H9 (cell line): ENCODE measurements around the gene USP35. TPM values are rescaled to one million over a fixed set of nuclear protein-coding genes. Genes with fewer than 3 reads are reported as not detected.
A peak's percentile ranks its signal among the peaks of the same experiment; 100 is the strongest.

Experiments
- DNase-seq: peaks from one replicate; pipeline ENCODE4 v3.0.0-alpha.2; 2017
- H2AFZ ChIP-seq: one replicate; pipeline ENCODE4 v1.6.1; 2013; ENCODE audit warnings: mild to moderate bottlenecking, low read length, control low read depth, moderate library complexity
- H2AK5ac ChIP-seq: 2 replicates; pipeline ENCODE4 v1.6.1; 2013; ENCODE audit warnings: low read length, control low read depth, mixed read lengths; ENCODE audit not compliant: insufficient read length
- H2BK120ac ChIP-seq: one replicate; pipeline ENCODE4 v1.6.1; 2013; ENCODE audit warnings: low read depth, mild to moderate bottlenecking, low read length, control low read depth, inconsistent platforms; ENCODE audit not compliant: poor library complexity, severe bottlenecking
- H2BK12ac ChIP-seq: 2 replicates; pipeline ENCODE4 v1.6.1; 2013; ENCODE audit warnings: low read length, control low read depth, mixed read lengths, low read depth; ENCODE audit not compliant: insufficient read length
- H2BK15ac ChIP-seq: 2 replicates; pipeline ENCODE4 v1.6.1; 2013; ENCODE audit warnings: low read depth, low read length, control low read depth
- H2BK20ac ChIP-seq: one replicate; pipeline ENCODE4 v1.6.1; 2013; ENCODE audit warnings: low read depth, mild to moderate bottlenecking, low read length, control low read depth, inconsistent platforms; ENCODE audit not compliant: poor library complexity, severe bottlenecking
- H2BK5ac ChIP-seq: 2 replicates; pipeline ENCODE4 v1.6.1; 2013; ENCODE audit warnings: low read length, control low read depth, mixed read lengths; ENCODE audit not compliant: insufficient read length
- H3K14ac ChIP-seq: 2 replicates; pipeline ENCODE4 v1.6.1; 2013; ENCODE audit warnings: low read length, control low read depth; ENCODE audit not compliant: insufficient read depth
- H3K18ac ChIP-seq: 2 replicates; pipeline ENCODE4 v1.6.1; 2013; ENCODE audit warnings: low read depth, mild to moderate bottlenecking, mixed read lengths, low read length, control low read depth; ENCODE audit not compliant: insufficient read length
- H3K23ac ChIP-seq: 2 replicates; pipeline ENCODE4 v1.6.1; 2013; ENCODE audit warnings: low read length, control low read depth, mixed read lengths, low read depth; ENCODE audit not compliant: insufficient read length
- H3K23me2 ChIP-seq: 2 replicates; pipeline ENCODE4 v1.6.1; 2013; ENCODE audit warnings: low read depth, mild to moderate bottlenecking, mixed read lengths, low read length, control low read depth; ENCODE audit not compliant: insufficient read length, poor library complexity, severe bottlenecking
- H3K27ac ChIP-seq: 2 replicates; pipeline ENCODE4 v1.5.1; 2013; ENCODE audit warnings: low read length, control low read depth, mixed read lengths, low read depth; ENCODE audit not compliant: insufficient read length
- H3K27me3 ChIP-seq: 2 replicates; pipeline ENCODE4 v1.6.1; 2013; ENCODE audit warnings: low read length, control low read depth, inconsistent platforms; ENCODE audit not compliant: insufficient read depth
- H3K4ac ChIP-seq: 2 replicates; pipeline ENCODE4 v1.6.1; 2013; ENCODE audit warnings: low read depth, mild to moderate bottlenecking, control low read depth, inconsistent platforms, low read length, moderate library complexity
- H3K4me1 ChIP-seq: 2 replicates; pipeline ENCODE4 v1.6.1; 2013; ENCODE audit warnings: low read length, control low read depth, inconsistent platforms; ENCODE audit not compliant: insufficient read depth
- H3K4me2 ChIP-seq: 2 replicates; pipeline ENCODE4 v1.6.1; 2013; ENCODE audit warnings: low read length, control low read depth, mixed read lengths; ENCODE audit not compliant: insufficient read length, insufficient read depth
- H3K56ac ChIP-seq: 2 replicates; pipeline ENCODE4 v1.6.1; 2013; ENCODE audit warnings: low read depth, mild to moderate bottlenecking, mixed read lengths, low read length, control low read depth; ENCODE audit not compliant: insufficient read length
- H3K79me1 ChIP-seq: 2 replicates; pipeline ENCODE4 v1.6.1; 2013; ENCODE audit warnings: low read depth, mild to moderate bottlenecking, moderate library complexity, low read length, control low read depth, inconsistent platforms; ENCODE audit not compliant: insufficient read depth, poor library complexity, severe bottlenecking
- H3K79me2 ChIP-seq: 2 replicates; pipeline ENCODE4 v1.6.1; 2013; ENCODE audit warnings: low read length, control low read depth, inconsistent platforms; ENCODE audit not compliant: insufficient read depth
- H3K9ac ChIP-seq: 2 replicates; pipeline ENCODE4 v1.6.1; 2013; ENCODE audit warnings: low read length, control low read depth, mixed read lengths; ENCODE audit not compliant: insufficient read length; ENCODE audit errors: extremely low read depth
- H3K9me3 ChIP-seq: one replicate; pipeline ENCODE4 v1.6.1; 2013; ENCODE audit warnings: low read depth, low read length, inconsistent platforms; ENCODE audit not compliant: control insufficient read depth
- H3T11ph ChIP-seq: one replicate; pipeline ENCODE4 v1.6.1; 2013; ENCODE audit warnings: mild to moderate bottlenecking, low read length, control low read depth, inconsistent platforms
- H4K20me1 ChIP-seq: one replicate; pipeline ENCODE4 v1.6.1; 2013; ENCODE audit not compliant: control insufficient read depth, insufficient read length, insufficient read depth
- H4K5ac ChIP-seq: 2 replicates; pipeline ENCODE4 v1.6.1; 2013; ENCODE audit warnings: low read depth, mild to moderate bottlenecking, mixed read lengths, low read length, control low read depth; ENCODE audit not compliant: insufficient read length
- H4K8ac ChIP-seq: replicated peaks from 2 replicates; pipeline ENCODE4 v1.6.1; 2013; ENCODE audit warnings: low read length, control low read depth, mixed read lengths, low read depth; ENCODE audit not compliant: insufficient read length
- H4K91ac ChIP-seq: 2 replicates; pipeline ENCODE4 v1.6.1; 2013; ENCODE audit warnings: low read depth, mild to moderate bottlenecking, moderate library complexity, mixed read lengths, low read length, control low read depth; ENCODE audit not compliant: insufficient read length
- H3K27ac Mint-ChIP-seq, 3 experiments: 2 replicates in 2 of 3; 3 replicates in 1 of 3; pipeline ENCODE4 v1.8.0; 2020 to 2021; ENCODE audit warnings: mixed read lengths in 3 of 3, mild to moderate bottlenecking in 1 of 3, moderate library complexity in 1 of 3
- H3K27me3 Mint-ChIP-seq: 2 replicates; pipeline ENCODE4 v1.8.0; 2021; ENCODE audit warnings: low read depth, mild to moderate bottlenecking, moderate library complexity, mixed read lengths
- H3K36me3 Mint-ChIP-seq, 3 experiments: 2 replicates in 2 of 3; 3 replicates in 1 of 3; pipeline ENCODE4 v1.8.0; 2020 to 2021; ENCODE audit warnings: low read depth in 3 of 3, mixed read lengths in 3 of 3; ENCODE audit not compliant: insufficient read depth in 1 of 3
- H3K4me1 Mint-ChIP-seq, 2 experiments: 2 replicates each; pipeline ENCODE4 v1.8.0; 2020; ENCODE audit warnings: mixed read lengths in 2 of 2
- H3K4me3 Mint-ChIP-seq, 2 experiments: 2 replicates in 1 of 2; 3 replicates in 1 of 2; pipeline ENCODE4 v1.8.0; 2020 to 2021; ENCODE audit warnings: mild to moderate bottlenecking in 2 of 2, mixed read lengths in 2 of 2, moderate library complexity in 1 of 2
- H3K9me3 Mint-ChIP-seq, 2 experiments: 2 replicates in 1 of 2; 3 replicates in 1 of 2; pipeline ENCODE4 v1.8.0; 2020; ENCODE audit warnings: mild to moderate bottlenecking in 2 of 2, mixed read lengths in 2 of 2, moderate library complexity in 1 of 2
- CTCF ChIP-seq: fragments of 200-600 bp; sonication (generic); conservative IDR thresholded peaks from 3 replicates; pipeline ENCODE4 v1.8.0; 2021; ENCODE audit warnings: antibody characterized with exemption, mild to moderate bottlenecking
- WGBS: extraction: QIAGEN DNeasy Blood & Tissue Kit; methylation state at CpG from one replicate; pipeline ENCODE4 v1.1.7; 2013; ENCODE audit warnings: missing lambda C conversion rate, low lambda C conversion rate, mixed read lengths; ENCODE audit not compliant: insufficient read length; ENCODE audit errors: extremely low coverage; 5-methylcytosine and 5-hydroxymethylcytosine counted together
- total RNA-seq: library from RNA; stranded (reverse); gene quantifications from 2 replicates; pipeline ENCODE4 v1.2.1, GENCODE V29; 2021

Gene USP35
- total RNA-seq, 1 experiment from 2014 or later: 6.8 TPM

GRCh38 chr11:78219493-78220217 is 30.9 kb downstream of the USP35 start:
- Histone ChIP-seq H3K4me2 (no peak overlapping the region), H2BK120ac (no peak overlapping the region), H3K9me3 (no peaks in the 10 kb centered on the region), H4K91ac (no peak overlapping the region), H3K27ac (no peak overlapping the region), H3K79me2 (no peaks in the 10 kb centered on the region), H3K79me1 (no peaks in the 10 kb centered on the region), H2BK20ac (no peak overlapping the region), H3K4me1 (no peaks in the 10 kb centered on the region), H3K9ac (no peak overlapping the region), H3K18ac (no peak overlapping the region), H2AK5ac (no peak overlapping the region), H2AFZ (no peak overlapping the region), H3K23me2 (no peaks in the 10 kb centered on the region), H2BK12ac (no peak overlapping the region), H3K14ac (no peak overlapping the region), H3K4ac (no peak overlapping the region), H4K8ac (no peak overlapping the region), H2BK5ac (no peak overlapping the region), H2BK15ac (no peak overlapping the region), H4K20me1 (no peaks in the 10 kb centered on the region), H3K23ac (no peak overlapping the region), H3K27me3 (no peaks in the 10 kb centered on the region), H3K56ac (no peak overlapping the region), H3T11ph (no peak overlapping the region), H4K5ac (no peak overlapping the region)
- H3K36me3 Mint-ChIP-seq: peaks cover 0 to 20% (median 19%) of the 10 kb centered on the region in 3 experiments; a peak in 6 of 7 replicates
- peak; percentile 12 for DNase-seq
- H3K27ac Mint-ChIP-seq: no peak overlapping the region
- TF ChIP-seq CTCF: no peak
- H3K4me1 Mint-ChIP-seq: no peaks in the 10 kb centered on the region
- no peaks in the 10 kb centered on the region for H3K9me3 Mint-ChIP-seq
- no peaks in the 10 kb centered on the region for H3K27me3 Mint-ChIP-seq
- no CpG with 5 or more reads among the region's 7 CpGs for WGBS
- no peak overlapping the region for H3K4me3 Mint-ChIP-seq
